RWPE2 (cell line): ENCODE results near the gene PTPRK.
A peak's percentile ranks its signal among the peaks of the same experiment; 100 is the strongest.

ENCODE experiments used
- ATAC-seq: fragments of 200-7000 bp; cut with Tn5 transposase; 3 replicates; pipeline ENCODE4 v1.9.1; 2021; ENCODE audit warnings: low read depth
- DNase-seq: peaks from one replicate; pipeline ENCODE4 v3.0.0-alpha.2; 2020; ENCODE audit warnings: low spot score
- H3K27ac ChIP-seq: fragments of 450-650 bp; 2 replicates; pipeline ENCODE4 v1.5.1; 2017; ENCODE audit warnings: mild to moderate bottlenecking; ENCODE audit not compliant: poor library complexity, severe bottlenecking
- H3K27me3 ChIP-seq: fragments of 250-450 bp; sonication (Bioruptor Pico); 2 replicates; pipeline ENCODE4 v1.5.1; 2021; ENCODE audit warnings: mild to moderate bottlenecking, moderate library complexity; ENCODE audit not compliant: insufficient read depth, poor library complexity, severe bottlenecking
- H3K36me3 ChIP-seq: fragments of 250-450 bp; sonication (Bioruptor Pico); 2 replicates; pipeline ENCODE4 v1.5.1; 2020; ENCODE audit warnings: low read depth, mild to moderate bottlenecking, moderate library complexity
- H3K4me1 ChIP-seq: fragments of 250-450 bp; sonication (Bioruptor Pico); 2 replicates; pipeline ENCODE4 v1.5.1; 2021; ENCODE audit warnings: mild to moderate bottlenecking, moderate library complexity; ENCODE audit not compliant: insufficient read depth, poor library complexity, severe bottlenecking
- H3K4me3 ChIP-seq: fragments of 250-450 bp; sonication (Bioruptor Pico); 2 replicates; pipeline ENCODE4 v1.5.1; 2021; ENCODE audit warnings: mild to moderate bottlenecking, moderate library complexity; ENCODE audit not compliant: severe bottlenecking
- H3K9me3 ChIP-seq: fragments of 250-450 bp; sonication (Bioruptor Pico); 2 replicates; pipeline ENCODE4 v1.5.1; 2021; ENCODE audit warnings: mild to moderate bottlenecking, moderate library complexity; ENCODE audit not compliant: severe bottlenecking
- CTCF ChIP-seq: fragments of 450-650 bp; IDR thresholded peaks from one replicate; pipeline ENCODE4 v1.5.1; 2017; ENCODE audit warnings: mild to moderate bottlenecking, moderate library complexity; ENCODE audit not compliant: poor library complexity, severe bottlenecking

Gene PTPRK

GRCh38 chr6:128508588-128509296, 11.7 kb downstream of the PTPRK start:
- 0 out of 2 replicates have a peak, but pooled peaks cover 4% of the 10 kb centered on the region for H3K36me3 ChIP-seq
- H3K27me3 ChIP-seq, result no peaks in the 10 kb centered on the region
- H3K9me3 ChIP-seq, result no peaks in the 10 kb centered on the region
- peak overlapping the region; percentile 96 for H3K27ac ChIP-seq
- peak; percentile 83 for ATAC-seq
- DNase-seq, result peak; percentile 73
- TF ChIP-seq CTCF, result no peak
- H3K4me1 ChIP-seq, result peaks cover 78% of the 10 kb centered on the region
- H3K4me3 ChIP-seq, result no peak overlapping the region

GRCh38 chr6:128507337-128508310, 12.8 kb downstream of the PTPRK start:
- H3K4me1 ChIP-seq, result peaks cover 75% of the 10 kb centered on the region

GRCh38 chr6:128505603-128506002, 14.8 kb downstream of the PTPRK start:
- Histone ChIP-seq H3K4me3 (no peak overlapping the region), H3K36me3 (peaks cover 18% of the 10 kb centered on the region; the same call in 1 of the 2 replicates), H3K27me3 (no peaks in the 10 kb centered on the region), H3K27ac (peak overlapping the region; percentile 96), H3K4me1 (peaks cover 73% of the 10 kb centered on the region), H3K9me3 (peaks cover 3% of the 10 kb centered on the region)
- ATAC-seq, result no peak
- TF ChIP-seq CTCF, result no peak
- DNase-seq, result no peak

More at GRCh38 chr6:128507337-128508310, 12.8 kb downstream of the PTPRK start:
- H3K36me3 ChIP-seq, result 0 out of 2 replicates have a peak, but pooled peaks cover 4% of the 10 kb centered on the region
- DNase-seq (no peak), ATAC-seq (0 out of 3 replicates have a peak, but pooled peaks have one; percentile 2)
- no peak for TF ChIP-seq CTCF
- no peaks in the 10 kb centered on the region for H3K9me3 ChIP-seq
- H3K27ac ChIP-seq, result peak overlapping the region; percentile 96
- no peak overlapping the region for H3K4me3 ChIP-seq
- H3K27me3 ChIP-seq, result no peaks in the 10 kb centered on the region

GRCh38 chr6:128504003-128504654, 16.3 kb downstream of the PTPRK start:
- Histone ChIP-seq H3K27ac (peak overlapping the region; percentile 96), H3K36me3 (peaks cover 31% of the 10 kb centered on the region), H3K4me1 (peaks cover 73% of the 10 kb centered on the region), H3K27me3 (no peaks in the 10 kb centered on the region), H3K4me3 (no peak overlapping the region), H3K9me3 (peaks cover 3% of the 10 kb centered on the region)
- no peak for DNase-seq
- no peak for ATAC-seq
- no peak for TF ChIP-seq CTCF
